Epithelial cell of prostate (primary cell): ENCODE data around the gene SREBF1.
"Not testable (repeated sequence)": the region's sequence is repeated elsewhere in the genome, so short reads cannot be mapped to it uniquely, and the experiment has no call there.

Experiments used
- DNase-seq: peaks from one replicate; pipeline ENCODE4 v3.0.0-alpha.2; 2011; ENCODE audit warnings: low read depth, low spot score
- H3K27ac ChIP-seq: fragments of 450-650 bp; 2 replicates; pipeline ENCODE4 v1.5.1; 2017; ENCODE audit warnings: mild to moderate bottlenecking

Gene SREBF1

GRCh38 chr17:17814162-17815061 is 22.4 kb downstream of the SREBF1 start:
- no peak for DNase-seq
- H3K27ac ChIP-seq: peak overlapping the region; percentile 9

GRCh38 chr17:17813725-17814095 is 23.1 kb downstream of the SREBF1 start:
- no peak overlapping the region for H3K27ac ChIP-seq
- no peak for DNase-seq

- H3K27ac ChIP-seq: peak overlapping the region; percentile 23
- no peak for DNase-seq
Measured at GRCh38 chr17:17813055-17813724, 23.6 kb downstream of the SREBF1 start.

- H3K27ac ChIP-seq: peak overlapping the region; percentile 23
Measured at GRCh38 chr17:17812211-17813054, 24.4 kb downstream of the SREBF1 start.

GRCh38 chr17:17811381-17812210 is 25.2 kb downstream of the SREBF1 start:
- DNase-seq: no peak

More at GRCh38 chr17:17812211-17813054, 24.4 kb downstream of the SREBF1 start:
- DNase-seq: no peak

GRCh38 chr17:17810895-17811248 is 25.9 kb downstream of the SREBF1 start:
- H3K27ac ChIP-seq: no peak overlapping the region
- DNase-seq: no peak

More at GRCh38 chr17:17811381-17812210, 25.2 kb downstream of the SREBF1 start:
- peak overlapping the region; percentile 23 for H3K27ac ChIP-seq

GRCh38 chr17:17810084-17810894 is 26.5 kb downstream of the SREBF1 start:
- peak overlapping the region; percentile 13 for H3K27ac ChIP-seq
- DNase-seq: no peak

GRCh38 chr17:17809531-17810083 is 27.2 kb downstream of the SREBF1 start:
- DNase-seq: no peak
- H3K27ac ChIP-seq: peak overlapping the region; percentile 13

- no peak overlapping the region for H3K27ac ChIP-seq
- no peak for DNase-seq
Measured at GRCh38 chr17:17808706-17809432, 27.9 kb downstream of the SREBF1 start.

GRCh38 chr17:17808200-17808599 is 28.6 kb downstream of the SREBF1 start:
- peak overlapping the region; percentile 25 for H3K27ac ChIP-seq
- not testable (repeated sequence) for DNase-seq

- no peak for DNase-seq
- H3K27ac ChIP-seq: peak overlapping the region; percentile 25
Measured at GRCh38 chr17:17807440-17807839, 29.3 kb downstream of the SREBF1 start.

GRCh38 chr17:17806611-17807274 is 30.0 kb downstream of the SREBF1 start:
- no peak for DNase-seq
- H3K27ac ChIP-seq: no peak overlapping the region

- DNase-seq: no peak
- H3K27ac ChIP-seq: peak overlapping the region; percentile 18
Measured at GRCh38 chr17:17806035-17806434, 30.8 kb downstream of the SREBF1 start.

- DNase-seq: no peak
- H3K27ac ChIP-seq: peak overlapping the region; percentile 18
Measured at GRCh38 chr17:17805575-17805974, 31.2 kb downstream of the SREBF1 start.

- DNase-seq: no peak
- H3K27ac ChIP-seq: no peak overlapping the region
Measured at GRCh38 chr17:17804007-17804406, 32.8 kb downstream of the SREBF1 start.

GRCh38 chr17:17801800-17802481 is 34.8 kb downstream of the SREBF1 start:
- DNase-seq: no peak
- H3K27ac ChIP-seq: no peak overlapping the region

- no peak overlapping the region for H3K27ac ChIP-seq
Measured at GRCh38 chr17:17800504-17801021, 36.2 kb downstream of the SREBF1 start.

More at GRCh38 chr17:17800504-17801021, 36.2 kb downstream of the SREBF1 start:
- no peak for DNase-seq
